SK-N-SH (cell line): ENCODE data around the gene LRMDA.

Source experiments
- EZH2phosphoT487 ChIP-seq: fragments of 200-600 bp; sonication (generic); IDR thresholded peaks from 2 replicates; pipeline ENCODE4 v1.6.1; 2017; ENCODE audit warnings: low read depth, mixed run types, mild to moderate bottlenecking, antibody characterized with exemption, moderate library complexity, borderline replicate concordance
- FOXJ3 ChIP-seq: sonication (generic); formaldehyde crosslinking; IDR thresholded peaks from 2 replicates; pipeline ENCODE4 v1.5.1; 2020; ENCODE audit warnings: mild to moderate bottlenecking, missing genetic modification reagents
- JUND ChIP-seq: IDR thresholded peaks from 2 replicates; pipeline ENCODE4 v1.4.0; 2012
- MXI1 ChIP-seq: IDR thresholded peaks from 2 replicates; pipeline ENCODE4 v1.6.1; 2012; ENCODE audit warnings: mild to moderate bottlenecking, low read depth, low read length, improper control_type of control experiment
- RAD21 ChIP-seq: IDR thresholded peaks from 2 replicates; pipeline ENCODE4 v1.6.1; 2012; ENCODE audit warnings: mild to moderate bottlenecking, low read length
- SIN3A ChIP-seq: IDR thresholded peaks from 2 replicates; pipeline ENCODE4 v1.6.1; 2012; ENCODE audit warnings: low read depth, mild to moderate bottlenecking, low read length, moderate library complexity, borderline replicate concordance
- TCF12 ChIP-seq: IDR thresholded peaks from 2 replicates; pipeline ENCODE4 v1.4.0; 2012
- TF ChIP-seq, protein P1 (sequence below): fragments of 150-350 bp; IDR thresholded peaks from 2 replicates; pipeline ENCODE4 v1.6.1; 2017; ENCODE audit warnings: antibody characterized with exemption, low read length, low read depth, borderline replicate concordance
- TF ChIP-seq, protein P2 (sequence below): fragments of 200-600 bp; sonication (generic); IDR thresholded peaks from 2 replicates; pipeline ENCODE4 v1.6.1; 2017; ENCODE audit warnings: antibody characterized with exemption, mild to moderate bottlenecking, moderate library complexity
- TF ChIP-seq, protein P3 (sequence below): IDR thresholded peaks from 2 replicates; pipeline ENCODE4 v1.6.1; 2012; ENCODE audit warnings: mild to moderate bottlenecking, low read depth, low read length, moderate library complexity
- TF ChIP-seq, protein P4 (sequence below): IDR thresholded peaks from 2 replicates; pipeline ENCODE4 v1.4.0; 2012; ENCODE audit warnings: low read depth

DNA sequence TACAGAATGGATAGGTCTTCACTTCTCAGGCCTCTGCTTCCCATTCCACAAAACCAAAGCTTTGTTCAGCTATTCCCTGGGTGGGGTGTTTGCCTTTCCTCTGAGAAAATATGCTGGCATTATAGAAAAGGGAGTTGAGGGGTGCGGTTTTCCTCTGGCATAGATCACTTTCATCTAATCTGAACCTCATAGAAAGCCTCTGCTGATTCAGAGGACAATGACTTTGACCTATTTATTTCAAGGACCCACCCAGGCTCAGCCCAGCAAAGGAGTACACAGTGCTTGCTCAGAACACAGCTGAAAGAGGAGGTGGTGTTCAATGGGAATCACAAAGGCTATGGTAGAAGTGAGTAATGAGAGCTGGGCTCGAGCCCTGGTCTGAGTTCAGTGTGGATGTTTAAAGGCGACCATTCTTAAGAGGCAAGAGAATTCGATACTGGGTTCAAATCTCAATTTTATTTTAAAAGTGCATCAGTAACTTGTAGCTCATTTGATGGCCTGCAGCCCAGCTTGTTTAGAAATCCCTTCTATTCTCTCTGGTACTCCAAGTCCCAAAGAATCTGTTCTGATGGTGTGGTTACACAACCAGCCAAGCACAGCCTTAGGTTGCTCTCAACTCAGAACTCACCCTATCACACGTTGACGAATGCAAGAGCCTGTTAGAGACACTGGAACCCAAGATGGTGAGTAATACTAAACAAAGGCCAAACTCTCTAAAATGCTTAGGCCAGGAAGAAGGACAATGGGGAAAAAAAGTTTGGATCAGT is 1012.8 kb downstream of the LRMDA start:
- TF ChIP-seq, protein P1, sequence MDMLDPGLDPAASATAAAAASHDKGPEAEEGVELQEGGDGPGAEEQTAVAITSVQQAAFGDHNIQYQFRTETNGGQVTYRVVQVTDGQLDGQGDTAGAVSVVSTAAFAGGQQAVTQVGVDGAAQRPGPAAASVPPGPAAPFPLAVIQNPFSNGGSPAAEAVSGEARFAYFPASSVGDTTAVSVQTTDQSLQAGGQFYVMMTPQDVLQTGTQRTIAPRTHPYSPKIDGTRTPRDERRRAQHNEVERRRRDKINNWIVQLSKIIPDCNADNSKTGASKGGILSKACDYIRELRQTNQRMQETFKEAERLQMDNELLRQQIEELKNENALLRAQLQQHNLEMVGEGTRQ = no peak
- TF ChIP-seq, protein P2, sequence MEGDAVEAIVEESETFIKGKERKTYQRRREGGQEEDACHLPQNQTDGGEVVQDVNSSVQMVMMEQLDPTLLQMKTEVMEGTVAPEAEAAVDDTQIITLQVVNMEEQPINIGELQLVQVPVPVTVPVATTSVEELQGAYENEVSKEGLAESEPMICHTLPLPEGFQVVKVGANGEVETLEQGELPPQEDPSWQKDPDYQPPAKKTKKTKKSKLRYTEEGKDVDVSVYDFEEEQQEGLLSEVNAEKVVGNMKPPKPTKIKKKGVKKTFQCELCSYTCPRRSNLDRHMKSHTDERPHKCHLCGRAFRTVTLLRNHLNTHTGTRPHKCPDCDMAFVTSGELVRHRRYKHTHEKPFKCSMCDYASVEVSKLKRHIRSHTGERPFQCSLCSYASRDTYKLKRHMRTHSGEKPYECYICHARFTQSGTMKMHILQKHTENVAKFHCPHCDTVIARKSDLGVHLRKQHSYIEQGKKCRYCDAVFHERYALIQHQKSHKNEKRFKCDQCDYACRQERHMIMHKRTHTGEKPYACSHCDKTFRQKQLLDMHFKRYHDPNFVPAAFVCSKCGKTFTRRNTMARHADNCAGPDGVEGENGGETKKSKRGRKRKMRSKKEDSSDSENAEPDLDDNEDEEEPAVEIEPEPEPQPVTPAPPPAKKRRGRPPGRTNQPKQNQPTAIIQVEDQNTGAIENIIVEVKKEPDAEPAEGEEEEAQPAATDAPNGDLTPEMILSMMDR = no peak
- TF ChIP-seq, protein P3, sequence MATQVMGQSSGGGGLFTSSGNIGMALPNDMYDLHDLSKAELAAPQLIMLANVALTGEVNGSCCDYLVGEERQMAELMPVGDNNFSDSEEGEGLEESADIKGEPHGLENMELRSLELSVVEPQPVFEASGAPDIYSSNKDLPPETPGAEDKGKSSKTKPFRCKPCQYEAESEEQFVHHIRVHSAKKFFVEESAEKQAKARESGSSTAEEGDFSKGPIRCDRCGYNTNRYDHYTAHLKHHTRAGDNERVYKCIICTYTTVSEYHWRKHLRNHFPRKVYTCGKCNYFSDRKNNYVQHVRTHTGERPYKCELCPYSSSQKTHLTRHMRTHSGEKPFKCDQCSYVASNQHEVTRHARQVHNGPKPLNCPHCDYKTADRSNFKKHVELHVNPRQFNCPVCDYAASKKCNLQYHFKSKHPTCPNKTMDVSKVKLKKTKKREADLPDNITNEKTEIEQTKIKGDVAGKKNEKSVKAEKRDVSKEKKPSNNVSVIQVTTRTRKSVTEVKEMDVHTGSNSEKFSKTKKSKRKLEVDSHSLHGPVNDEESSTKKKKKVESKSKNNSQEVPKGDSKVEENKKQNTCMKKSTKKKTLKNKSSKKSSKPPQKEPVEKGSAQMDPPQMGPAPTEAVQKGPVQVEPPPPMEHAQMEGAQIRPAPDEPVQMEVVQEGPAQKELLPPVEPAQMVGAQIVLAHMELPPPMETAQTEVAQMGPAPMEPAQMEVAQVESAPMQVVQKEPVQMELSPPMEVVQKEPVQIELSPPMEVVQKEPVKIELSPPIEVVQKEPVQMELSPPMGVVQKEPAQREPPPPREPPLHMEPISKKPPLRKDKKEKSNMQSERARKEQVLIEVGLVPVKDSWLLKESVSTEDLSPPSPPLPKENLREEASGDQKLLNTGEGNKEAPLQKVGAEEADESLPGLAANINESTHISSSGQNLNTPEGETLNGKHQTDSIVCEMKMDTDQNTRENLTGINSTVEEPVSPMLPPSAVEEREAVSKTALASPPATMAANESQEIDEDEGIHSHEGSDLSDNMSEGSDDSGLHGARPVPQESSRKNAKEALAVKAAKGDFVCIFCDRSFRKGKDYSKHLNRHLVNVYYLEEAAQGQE = no peak
- TF ChIP-seq MXI1 = no peak
- no peak for TF ChIP-seq SIN3A
- TF ChIP-seq, protein P4, sequence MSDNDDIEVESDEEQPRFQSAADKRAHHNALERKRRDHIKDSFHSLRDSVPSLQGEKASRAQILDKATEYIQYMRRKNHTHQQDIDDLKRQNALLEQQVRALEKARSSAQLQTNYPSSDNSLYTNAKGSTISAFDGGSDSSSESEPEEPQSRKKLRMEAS = no peak
- no peak for TF ChIP-seq JUND
- TF ChIP-seq RAD21 = no peak
- TF ChIP-seq FOXJ3 (CRISPR knock-in tag) = no peak
- no peak for TF ChIP-seq EZH2phosphoT487
- no peak for TF ChIP-seq TCF12
